Mammary epithelial cell (primary cell): Measurements from ENCODE around the gene SLX4.

Experiments used
- EZH2 ChIP-seq: IDR thresholded peaks from 2 replicates; pipeline ENCODE4 v1.6.1; 2012; ENCODE audit warnings: low read length, inconsistent platforms, borderline replicate concordance
- TF ChIP-seq, protein P1 (sequence below), 2 donors: IDR thresholded peaks in 1 of 2; conservative IDR thresholded peaks in 1 of 2; 2 replicates each; pipeline ENCODE4 v1.5.1; 2011 to 2012; ENCODE audit warnings: inconsistent platforms in 2 of 2, low read length in 2 of 2, mild to moderate bottlenecking in 2 of 2, control low read depth in 1 of 2, low read depth in 1 of 2; ENCODE audit not compliant: insufficient read depth in 1 of 2; ENCODE audit errors: extremely low read depth in 1 of 2

DNA sequence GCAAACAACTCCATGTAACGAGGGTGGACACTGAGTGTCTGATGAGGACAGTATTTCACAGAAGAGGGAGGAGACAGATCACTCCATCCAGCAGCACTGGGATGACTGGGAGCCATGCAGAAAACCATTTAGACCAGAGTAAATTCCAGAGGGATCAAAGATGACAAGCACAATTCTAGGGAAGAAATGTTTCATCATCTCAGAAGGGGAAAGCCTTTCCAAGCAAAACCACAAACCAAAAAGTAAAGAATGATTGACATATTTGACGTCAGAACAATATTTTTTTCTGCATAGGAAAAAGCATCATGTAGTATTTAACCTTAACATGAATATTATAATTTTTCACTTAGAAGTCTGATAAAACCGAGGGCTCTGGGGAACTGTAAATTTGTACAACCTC is 47.8 kb upstream of the SLX4 start:
- TF ChIP-seq, protein P1, sequence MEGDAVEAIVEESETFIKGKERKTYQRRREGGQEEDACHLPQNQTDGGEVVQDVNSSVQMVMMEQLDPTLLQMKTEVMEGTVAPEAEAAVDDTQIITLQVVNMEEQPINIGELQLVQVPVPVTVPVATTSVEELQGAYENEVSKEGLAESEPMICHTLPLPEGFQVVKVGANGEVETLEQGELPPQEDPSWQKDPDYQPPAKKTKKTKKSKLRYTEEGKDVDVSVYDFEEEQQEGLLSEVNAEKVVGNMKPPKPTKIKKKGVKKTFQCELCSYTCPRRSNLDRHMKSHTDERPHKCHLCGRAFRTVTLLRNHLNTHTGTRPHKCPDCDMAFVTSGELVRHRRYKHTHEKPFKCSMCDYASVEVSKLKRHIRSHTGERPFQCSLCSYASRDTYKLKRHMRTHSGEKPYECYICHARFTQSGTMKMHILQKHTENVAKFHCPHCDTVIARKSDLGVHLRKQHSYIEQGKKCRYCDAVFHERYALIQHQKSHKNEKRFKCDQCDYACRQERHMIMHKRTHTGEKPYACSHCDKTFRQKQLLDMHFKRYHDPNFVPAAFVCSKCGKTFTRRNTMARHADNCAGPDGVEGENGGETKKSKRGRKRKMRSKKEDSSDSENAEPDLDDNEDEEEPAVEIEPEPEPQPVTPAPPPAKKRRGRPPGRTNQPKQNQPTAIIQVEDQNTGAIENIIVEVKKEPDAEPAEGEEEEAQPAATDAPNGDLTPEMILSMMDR (conservative IDR thresholded peaks at IDR 0.05 in 1 of 2, IDR thresholded peaks at IDR 0.05 in 1 of 2; ENCODE audit: extremely low read depth in 1 of 2, insufficient read depth in 1 of 2, low read depth in 1 of 2, low read length in 2 of 2): no peak
- TF ChIP-seq EZH2: no peak
